Measurements from ENCODE around the gene ZFHX2. TPM values are rescaled to one million over a fixed set of nuclear protein-coding genes. Genes with fewer than 3 reads are reported as not detected.

Gene ZFHX2
- total RNA-seq, 8 experiments from 2014 or later: 2.3 to 7.9 (median 4.7) TPM

DNA sequence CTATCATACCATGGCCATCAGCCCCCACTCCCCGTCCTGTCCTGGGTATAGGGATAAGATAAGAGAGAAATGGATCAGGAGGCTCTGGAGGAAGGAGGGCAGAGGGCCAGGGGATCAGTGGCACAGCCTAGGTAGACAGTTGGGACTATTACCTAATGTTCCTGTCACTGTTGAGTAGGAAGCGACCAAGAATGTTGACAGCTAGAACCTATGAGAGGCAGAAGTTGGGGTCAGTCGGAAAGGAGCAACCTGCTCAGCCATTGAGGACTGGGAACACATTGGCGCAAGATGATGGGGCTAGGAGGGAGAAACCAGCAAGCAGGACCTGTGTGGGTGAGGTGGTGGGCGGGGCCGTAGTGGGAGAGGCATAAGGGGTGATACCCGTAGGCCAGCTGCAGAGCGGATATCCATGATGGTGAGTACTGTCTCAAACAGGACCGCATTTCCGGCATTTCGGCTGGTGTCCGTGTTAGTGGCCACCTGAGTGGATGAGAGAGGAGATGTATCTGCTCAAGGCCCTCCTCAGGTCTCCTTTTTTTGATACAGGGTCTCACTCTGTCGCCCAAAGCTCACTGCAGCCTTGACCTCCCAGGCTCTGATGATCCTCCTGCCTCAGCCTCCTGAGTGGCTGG is 12.7 kb upstream of the ZFHX2 start:
- 68 to 100% (median 87%) methylated on average over 1 to 9 of the region's 13 CpGs; no CpG with 5 or more reads in 3 of the 10 experiments for WGBS, 10 experiments
- Histone ChIP-seq H3K4me1 (replicated peaks in 1 of 2) (peaks cover 20 to 26% of the 10 kb centered on the region in 2 donors), H3K4me3 (no peak overlapping the region), H3K27ac (no peak overlapping the region)
- ATAC-seq (replicated peaks in 6 of 8): no peak
- in situ Hi-C loops (cut with MboI; ENCODE audit: low pct_unique_long_range_greater_than_20kb in 2 of 9, low sequenced_read_pairs in 9 of 9, unreplicated experiment in 9 of 9): loop anchor here in 7 of 9 experiments (5.0 to 25.0 kb wide), 4 partner anchors 79 to 252 kb away; partner anchors contain the start of genes BCL2L2 (in 4 of the 7), PABPN1 (in 4 of the 7) and PPP1R3E (in 4 of the 7)

DNA sequence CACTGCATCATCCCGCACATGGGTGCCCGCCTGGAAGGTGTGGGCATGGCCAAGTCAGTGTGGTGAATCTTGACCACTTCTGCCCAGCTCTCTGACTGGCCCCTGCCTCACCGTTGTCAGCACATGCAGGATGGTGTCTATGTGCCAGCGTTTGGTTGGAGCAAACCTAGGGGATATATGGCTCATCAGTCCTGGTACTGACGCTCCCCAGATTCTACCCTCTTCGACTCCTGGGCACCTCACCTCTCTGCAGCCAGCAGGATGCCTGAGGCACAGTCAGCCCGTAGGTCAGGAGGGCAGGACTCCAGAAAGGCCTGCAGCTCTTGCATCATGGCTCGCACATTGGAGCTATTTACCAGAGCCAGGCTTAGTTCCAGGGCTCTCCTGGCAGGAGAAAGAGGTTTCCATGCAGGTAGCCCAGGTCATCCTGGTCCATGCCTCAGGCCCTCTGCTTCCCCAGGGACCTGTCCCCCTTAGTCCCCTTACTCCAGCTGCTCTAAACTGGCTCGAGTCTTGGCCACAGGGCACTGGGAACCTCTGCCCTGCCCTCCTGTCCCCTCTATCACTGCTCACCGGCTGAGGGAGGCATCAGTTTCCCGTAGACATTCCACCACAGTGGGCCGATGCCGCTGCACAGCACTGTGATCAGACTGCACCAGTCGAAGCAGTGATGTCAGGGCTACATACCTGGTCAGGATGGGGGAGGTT is 12.1 kb upstream of the ZFHX2 start:
- ATAC-seq (replicated peaks in 6 of 8): no peak
- Histone ChIP-seq H3K4me3 (no peak overlapping the region), H3K27ac (no peak overlapping the region), H3K4me1 (replicated peaks in 1 of 2) (peaks cover 18 to 22% of the 10 kb centered on the region in 2 donors)
- in situ Hi-C loops (cut with MboI; ENCODE audit: low pct_unique_long_range_greater_than_20kb in 2 of 9, low sequenced_read_pairs in 9 of 9, unreplicated experiment in 9 of 9): loop anchor here in 7 of 9 experiments (5.0 to 25.0 kb wide), 4 partner anchors 79 to 251 kb away; partner anchors contain the start of genes BCL2L2 (in 4 of the 7), PABPN1 (in 4 of the 7) and PPP1R3E (in 4 of the 7)
- WGBS, 10 experiments: 53 to 100% (median 62%) methylated on average over 1 to 4 of the region's 14 CpGs; no CpG with 5 or more reads in 4 of the 10 experiments

DNA sequence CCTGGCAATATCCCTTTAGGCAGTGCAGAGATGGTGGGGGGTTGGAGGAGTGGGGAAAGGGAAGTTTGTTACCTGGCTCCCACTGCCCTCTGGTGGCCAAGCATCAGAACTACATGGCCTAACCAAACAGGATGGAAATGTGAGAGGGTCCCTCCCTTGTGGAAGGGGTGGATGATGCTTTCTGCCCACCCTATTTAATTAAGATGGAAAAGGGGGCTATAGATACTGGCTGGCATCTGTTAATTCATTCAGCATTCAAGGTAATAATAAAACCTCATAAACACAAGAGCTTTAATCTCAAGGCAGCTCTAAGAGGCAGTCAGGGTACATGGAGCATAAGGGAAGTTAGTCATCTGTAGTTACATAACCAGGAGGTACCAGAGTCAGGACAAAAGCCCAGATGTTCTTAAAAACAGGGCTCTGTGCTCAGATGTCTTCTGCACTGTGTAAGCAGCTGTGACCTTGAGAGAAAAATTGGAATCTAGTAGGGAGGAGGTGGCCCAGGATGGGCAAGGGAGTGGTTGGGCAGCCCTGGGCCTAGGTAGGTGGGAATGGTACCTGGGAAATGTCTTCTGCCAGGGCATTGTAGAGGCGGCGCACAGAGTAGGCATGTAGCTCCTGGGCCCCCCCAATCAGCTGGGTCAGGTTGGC is 11.4 kb upstream of the ZFHX2 start:
- in situ Hi-C loops (cut with MboI; ENCODE audit: low pct_unique_long_range_greater_than_20kb in 2 of 9, low sequenced_read_pairs in 9 of 9, unreplicated experiment in 9 of 9): loop anchor here in 7 of 9 experiments (5.0 to 25.0 kb wide), 4 partner anchors 78 to 251 kb away; partner anchors contain the start of genes BCL2L2 (in 4 of the 7), PABPN1 (in 4 of the 7) and PPP1R3E (in 4 of the 7)
- Histone ChIP-seq H3K27ac (no peak overlapping the region), H3K4me1 (replicated peaks in 1 of 2) (peaks cover 16 to 17% of the 10 kb centered on the region in 2 donors), H3K4me3 (no peak overlapping the region)
- peak in 6 of 8 experiments; percentile 4 to 43 (median 31) for ATAC-seq (replicated peaks in 6 of 8)
- 90 to 100% methylated on average over 2 of the region's 2 CpGs; no CpG with 5 or more reads in 8 of the 10 experiments for WGBS, 10 experiments

GRCh38 chr14:23561873-23562821 is 10.6 kb upstream of the ZFHX2 start:
- WGBS, 10 experiments: 47 to 96% (median 90%) methylated on average over 2 to 11 of the region's 15 CpGs; no CpG with 5 or more reads in 2 of the 10 experiments
- ATAC-seq (replicated peaks in 6 of 8): no peak
- no peak overlapping the region for H3K4me3 ChIP-seq
- no peak overlapping the region for H3K27ac ChIP-seq
- in situ Hi-C loops (cut with MboI; ENCODE audit: low pct_unique_long_range_greater_than_20kb in 2 of 9, low sequenced_read_pairs in 9 of 9, unreplicated experiment in 9 of 9): loop anchor here in 7 of 9 experiments (5.0 to 25.0 kb wide), 4 partner anchors 77 to 250 kb away; partner anchors contain the start of genes BCL2L2 (in 4 of the 7), PABPN1 (in 4 of the 7) and PPP1R3E (in 4 of the 7)
- peaks cover 18 to 19% of the 10 kb centered on the region in 2 donors for H3K4me1 ChIP-seq (replicated peaks in 1 of 2)

DNA sequence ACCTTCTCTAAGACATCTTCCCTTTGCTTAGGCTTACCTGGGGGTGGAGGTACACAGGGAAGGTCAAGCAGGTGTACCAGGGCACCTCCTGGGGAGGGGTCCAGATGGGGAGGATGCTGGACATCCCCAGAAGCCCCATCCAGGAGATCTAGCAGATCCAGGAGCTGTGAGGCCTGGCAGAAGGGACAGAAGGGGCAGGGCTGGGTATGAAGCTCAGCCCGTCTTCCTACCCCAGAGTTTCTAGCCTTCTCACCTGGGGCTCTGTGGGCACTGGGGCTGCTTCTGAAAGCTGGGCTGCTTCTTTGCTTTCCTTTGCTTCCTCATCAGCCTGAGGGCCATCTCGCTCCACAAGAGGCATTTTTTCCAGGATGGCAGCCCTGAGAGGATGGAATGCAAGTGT is 9.7 kb upstream of the ZFHX2 start:
- in situ Hi-C loops (cut with MboI; ENCODE audit: low pct_unique_long_range_greater_than_20kb in 2 of 9, low sequenced_read_pairs in 9 of 9, unreplicated experiment in 9 of 9): loop anchor here in 7 of 9 experiments (5.0 to 25.0 kb wide), 4 partner anchors 76 to 249 kb away; partner anchors contain the start of genes BCL2L2 (in 4 of the 7), PABPN1 (in 4 of the 7) and PPP1R3E (in 4 of the 7)
- no peak overlapping the region for H3K27ac ChIP-seq
- WGBS, 10 experiments: 60 to 100% (median 69%) methylated on average over 1 to 2 of the region's 2 CpGs; no CpG with 5 or more reads in 7 of the 10 experiments
- ATAC-seq (replicated peaks in 6 of 8): no peak
- no peak overlapping the region for H3K4me3 ChIP-seq
- H3K4me1 ChIP-seq (replicated peaks in 1 of 2): peaks cover 19 to 20% of the 10 kb centered on the region in 2 donors

- H3K27ac ChIP-seq: no peak overlapping the region
These were observed 8.5 kb upstream of the ZFHX2 start for GRCh38 chr14:23559926-23560520.

DNA sequence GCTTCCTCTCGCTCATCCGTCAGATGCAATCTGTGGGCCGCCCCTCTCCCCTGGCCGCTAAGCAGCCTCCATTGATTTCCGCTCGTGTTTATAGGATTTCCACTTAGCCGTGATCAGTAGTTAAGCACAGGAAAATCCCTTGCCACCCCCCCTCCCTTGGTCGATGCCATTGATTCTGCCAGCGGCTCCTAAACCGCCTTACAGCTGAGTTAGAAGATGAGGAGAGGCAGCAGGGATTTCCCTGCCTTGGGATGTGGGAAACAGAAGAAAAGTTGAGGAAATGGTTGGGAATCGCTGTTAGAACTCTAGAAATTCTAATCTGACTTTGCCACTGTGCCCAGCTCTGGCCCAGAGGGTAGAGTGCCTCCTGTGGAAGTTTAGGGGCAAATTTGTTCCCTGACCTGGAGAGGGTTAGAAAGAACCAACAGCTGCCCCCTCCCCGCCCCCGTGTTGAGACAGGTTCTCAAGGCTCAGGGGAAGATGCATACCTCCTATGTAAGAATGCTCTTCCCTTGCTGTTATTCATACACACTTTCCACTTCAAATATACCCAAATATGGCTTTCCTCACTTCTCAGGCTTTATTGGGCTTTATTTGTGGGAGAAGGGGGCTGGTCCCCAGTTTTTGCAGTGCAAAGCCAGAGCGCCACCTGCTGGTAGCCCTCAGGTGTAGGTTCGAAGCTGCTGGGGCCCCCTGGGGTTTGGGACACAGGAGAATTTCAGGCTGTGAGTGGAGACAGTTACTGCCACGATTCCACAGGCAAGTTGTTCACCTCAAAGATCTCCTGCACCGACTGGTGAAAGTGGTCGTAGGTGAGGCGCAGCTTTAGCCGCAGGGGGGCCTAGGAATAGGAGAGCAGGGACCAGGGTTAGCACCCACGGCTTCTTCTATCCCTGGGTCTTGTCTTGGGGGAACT is 7.7 kb upstream of the ZFHX2 start:
- WGBS, 10 experiments: 24 to 100% (median 67%) methylated on average over 2 to 13 of the region's 21 CpGs; no CpG with 5 or more reads in 2 of the 10 experiments
- Histone ChIP-seq H3K4me1 (replicated peaks in 1 of 2) (peaks cover 20 to 24% of the 10 kb centered on the region in 2 donors), H3K4me3 (no peak overlapping the region), H3K27ac (peak overlapping the region in 1 of 2 donors; percentile 7)
- in situ Hi-C loops (cut with MboI; ENCODE audit: low pct_unique_long_range_greater_than_20kb in 2 of 9, low sequenced_read_pairs in 9 of 9, unreplicated experiment in 9 of 9): loop anchor here (10.0 to 25.0 kb wide), 4 partner anchors 74 to 247 kb away; partner anchors contain the start of genes PABPN1 (in 5 of the 9), BCL2L2 (in 4 of the 9) and PPP1R3E (in 4 of the 9)
- peak in 1 of 8 experiments; percentile 1 for ATAC-seq (replicated peaks in 6 of 8)

More at GRCh38 chr14:23559926-23560520, 8.5 kb upstream of the ZFHX2 start:
- WGBS, 10 experiments: 64 to 100% (median 83%) methylated on average over 1 to 3 of the region's 3 CpGs; no CpG with 5 or more reads in 7 of the 10 experiments
- Histone ChIP-seq H3K4me1 (replicated peaks in 1 of 2) (peaks cover 20 to 22% of the 10 kb centered on the region in 2 donors), H3K4me3 (no peak overlapping the region)
- in situ Hi-C loops (cut with MboI; ENCODE audit: low pct_unique_long_range_greater_than_20kb in 2 of 9, low sequenced_read_pairs in 9 of 9, unreplicated experiment in 9 of 9): loop anchor here (5.0 to 25.0 kb wide), 5 partner anchors 75 to 248 kb away; partner anchors contain the start of genes PABPN1 (in 5 of the 9), BCL2L2 (in 4 of the 9) and PPP1R3E (in 4 of the 9)
- ATAC-seq (replicated peaks in 6 of 8): no peak

GRCh38 chr14:23558346-23559009 is 6.9 kb upstream of the ZFHX2 start:
- whole genome bisulfite sequencing, 10 experiments: 60 to 100% (median 93%) methylated on average over 1 to 6 of the region's 10 CpGs; no CpG with 5 or more reads in 1 of the 10 experiments
- in situ Hi-C loops (cut with MboI; ENCODE audit: low pct_unique_long_range_greater_than_20kb in 2 of 9, low sequenced_read_pairs in 9 of 9, unreplicated experiment in 9 of 9): loop anchor here (10.0 to 25.0 kb wide), 4 partner anchors 74 to 246 kb away; partner anchors contain the start of genes PABPN1 (in 5 of the 9), BCL2L2 (in 4 of the 9) and PPP1R3E (in 4 of the 9)
- peak overlapping the region in 1 of 2 donors; percentile 7 for H3K27ac ChIP-seq
- ATAC-seq (replicated peaks in 6 of 8): no peak
- H3K4me3 ChIP-seq: no peak overlapping the region
- H3K4me1 ChIP-seq (replicated peaks in 1 of 2): peaks cover 20 to 24% of the 10 kb centered on the region in 2 donors

DNA sequence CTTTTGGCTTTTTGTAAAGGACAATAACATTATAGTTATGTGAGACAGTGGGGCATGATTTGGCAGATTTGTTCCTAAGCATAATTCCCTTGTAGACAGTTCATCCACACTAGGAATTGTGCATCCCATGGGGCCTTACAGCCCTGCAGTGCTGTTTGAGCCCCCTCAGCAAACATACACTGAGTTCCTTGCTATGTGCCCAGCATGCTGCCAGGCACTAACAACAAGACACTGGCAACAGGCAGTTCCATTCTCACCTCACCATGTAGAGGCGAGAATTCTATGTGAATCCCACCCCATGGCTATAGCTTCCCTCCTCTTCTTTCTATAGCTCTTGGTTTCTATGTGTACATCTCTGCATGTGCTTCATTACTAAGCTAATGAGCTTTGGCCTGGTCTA is 6.4 kb upstream of the ZFHX2 start:
- no peak for ATAC-seq (replicated peaks in 6 of 8)

More for the DNA sequence above, 6.4 kb upstream of the ZFHX2 start:
- in situ Hi-C loops (cut with MboI; ENCODE audit: low pct_unique_long_range_greater_than_20kb in 2 of 9, low sequenced_read_pairs in 9 of 9, unreplicated experiment in 9 of 9): loop anchor here (10.0 to 25.0 kb wide), 4 partner anchors 73 to 246 kb away; partner anchors contain the start of genes PABPN1 (in 5 of the 9), BCL2L2 (in 4 of the 9) and PPP1R3E (in 4 of the 9)
- H3K4me3 ChIP-seq: no peak overlapping the region
- peaks cover 20 to 24% of the 10 kb centered on the region in 2 donors for H3K4me1 ChIP-seq (replicated peaks in 1 of 2)
- WGBS, 10 experiments: 86 to 100% (median 100%) methylated on average over 1 of the region's 1 CpG; no CpG with 5 or more reads in 6 of the 10 experiments
- H3K27ac ChIP-seq: no peak overlapping the region
